ENCODE results near the gene ZNF888. TPM values are rescaled to one million over a fixed set of nuclear protein-coding genes. Genes with fewer than 3 reads are reported as not detected.

Gene ZNF888
- total and polyA plus RNA-seq, 2 experiments from 2014 or later = 2.3 to 8.3 TPM

- TF ChIP-seq, protein P1, sequence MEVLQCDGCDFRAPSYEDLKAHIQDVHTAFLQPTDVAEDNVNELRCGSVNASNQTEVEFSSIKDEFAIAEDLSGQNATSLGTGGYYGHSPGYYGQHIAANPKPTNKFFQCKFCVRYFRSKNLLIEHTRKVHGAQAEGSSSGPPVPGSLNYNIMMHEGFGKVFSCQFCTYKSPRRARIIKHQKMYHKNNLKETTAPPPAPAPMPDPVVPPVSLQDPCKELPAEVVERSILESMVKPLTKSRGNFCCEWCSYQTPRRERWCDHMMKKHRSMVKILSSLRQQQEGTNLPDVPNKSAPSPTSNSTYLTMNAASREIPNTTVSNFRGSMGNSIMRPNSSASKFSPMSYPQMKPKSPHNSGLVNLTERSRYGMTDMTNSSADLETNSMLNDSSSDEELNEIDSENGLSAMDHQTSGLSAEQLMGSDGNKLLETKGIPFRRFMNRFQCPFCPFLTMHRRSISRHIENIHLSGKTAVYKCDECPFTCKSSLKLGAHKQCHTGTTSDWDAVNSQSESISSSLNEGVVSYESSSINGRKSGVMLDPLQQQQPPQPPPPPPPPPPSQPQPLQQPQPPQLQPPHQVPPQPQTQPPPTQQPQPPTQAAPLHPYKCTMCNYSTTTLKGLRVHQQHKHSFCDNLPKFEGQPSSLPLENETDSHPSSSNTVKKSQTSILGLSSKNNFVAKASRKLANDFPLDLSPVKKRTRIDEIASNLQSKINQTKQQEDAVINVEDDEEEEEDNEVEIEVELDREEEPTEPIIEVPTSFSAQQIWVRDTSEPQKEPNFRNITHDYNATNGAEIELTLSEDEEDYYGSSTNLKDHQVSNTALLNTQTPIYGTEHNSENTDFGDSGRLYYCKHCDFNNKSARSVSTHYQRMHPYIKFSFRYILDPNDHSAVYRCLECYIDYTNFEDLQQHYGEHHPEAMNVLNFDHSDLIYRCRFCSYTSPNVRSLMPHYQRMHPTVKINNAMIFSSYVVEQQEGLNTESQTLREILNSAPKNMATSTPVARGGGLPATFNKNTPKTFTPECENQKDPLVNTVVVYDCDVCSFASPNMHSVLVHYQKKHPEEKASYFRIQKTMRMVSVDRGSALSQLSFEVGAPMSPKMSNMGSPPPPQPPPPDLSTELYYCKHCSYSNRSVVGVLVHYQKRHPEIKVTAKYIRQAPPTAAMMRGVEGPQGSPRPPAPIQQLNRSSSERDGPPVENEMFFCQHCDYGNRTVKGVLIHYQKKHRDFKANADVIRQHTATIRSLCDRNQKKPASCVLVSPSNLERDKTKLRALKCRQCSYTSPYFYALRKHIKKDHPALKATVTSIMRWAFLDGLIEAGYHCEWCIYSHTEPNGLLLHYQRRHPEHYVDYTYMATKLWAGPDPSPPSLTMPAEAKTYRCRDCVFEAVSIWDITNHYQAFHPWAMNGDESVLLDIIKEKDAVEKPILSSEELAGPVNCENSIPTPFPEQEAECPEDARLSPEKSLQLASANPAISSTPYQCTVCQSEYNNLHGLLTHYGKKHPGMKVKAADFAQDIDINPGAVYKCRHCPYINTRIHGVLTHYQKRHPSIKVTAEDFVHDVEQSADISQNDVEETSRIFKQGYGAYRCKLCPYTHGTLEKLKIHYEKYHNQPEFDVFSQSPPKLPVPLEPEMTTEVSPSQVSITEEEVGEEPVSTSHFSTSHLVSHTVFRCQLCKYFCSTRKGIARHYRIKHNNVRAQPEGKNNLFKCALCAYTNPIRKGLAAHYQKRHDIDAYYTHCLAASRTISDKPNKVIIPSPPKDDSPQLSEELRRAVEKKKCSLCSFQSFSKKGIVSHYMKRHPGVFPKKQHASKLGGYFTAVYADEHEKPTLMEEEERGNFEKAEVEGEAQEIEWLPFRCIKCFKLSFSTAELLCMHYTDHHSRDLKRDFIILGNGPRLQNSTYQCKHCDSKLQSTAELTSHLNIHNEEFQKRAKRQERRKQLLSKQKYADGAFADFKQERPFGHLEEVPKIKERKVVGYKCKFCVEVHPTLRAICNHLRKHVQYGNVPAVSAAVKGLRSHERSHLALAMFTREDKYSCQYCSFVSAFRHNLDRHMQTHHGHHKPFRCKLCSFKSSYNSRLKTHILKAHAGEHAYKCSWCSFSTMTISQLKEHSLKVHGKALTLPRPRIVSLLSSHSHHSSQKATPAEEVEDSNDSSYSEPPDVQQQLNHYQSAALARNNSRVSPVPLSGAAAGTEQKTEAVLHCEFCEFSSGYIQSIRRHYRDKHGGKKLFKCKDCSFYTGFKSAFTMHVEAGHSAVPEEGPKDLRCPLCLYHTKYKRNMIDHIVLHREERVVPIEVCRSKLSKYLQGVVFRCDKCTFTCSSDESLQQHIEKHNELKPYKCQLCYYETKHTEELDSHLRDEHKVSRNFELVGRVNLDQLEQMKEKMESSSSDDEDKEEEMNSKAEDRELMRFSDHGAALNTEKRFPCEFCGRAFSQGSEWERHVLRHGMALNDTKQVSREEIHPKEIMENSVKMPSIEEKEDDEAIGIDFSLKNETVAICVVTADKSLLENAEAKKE (CRISPR knock-in tag; IDR thresholded peaks at IDR 0.05) = no peak
- peak; percentile 82 for TF ChIP-seq POLR2AphosphoS5 (IDR thresholded peaks at IDR 0.05; ENCODE audit: low read depth)
These were observed 19.3 kb upstream of the ZNF888 start (continued) for GRCh38 chr19:52942386-52943133.

- Histone ChIP-seq H3K9me2 (ENCODE audit: insufficient read depth) (no peaks in the 10 kb centered on the region), H3K4me3 (peak overlapping the region; percentile 97), H3K36me3 (ENCODE audit: insufficient read depth) (no peaks in the 10 kb centered on the region), H2AFZ (peak overlapping the region; percentile 94), H3F3A (replicated peaks; ENCODE audit: low read depth) (peaks cover 10% of the 10 kb centered on the region), H3K27ac (ENCODE audit: low read depth) (peak overlapping the region; percentile 74; the same call in 1 of the 2 replicates), H3K4me1 (ENCODE audit: insufficient read depth) (peaks cover 33% of the 10 kb centered on the region), H3K4me2 (peak overlapping the region; percentile 96), H3K79me2 (replicated peaks; ENCODE audit: insufficient read depth) (peaks cover 39% of the 10 kb centered on the region), H4K20me1 (replicated peaks; ENCODE audit: insufficient read depth) (peaks cover 8% of the 10 kb centered on the region), H3K27me3 (ENCODE audit: insufficient read depth) (no peaks in the 10 kb centered on the region)
- Mint-ChIP-seq H3K4me3 (peak overlapping the region; percentile 89), H3K9me3 (peaks cover 11% of the 10 kb centered on the region; the same call in 2 of the 3 replicates), H3K36me3 (ENCODE audit: low read depth) (peaks cover 16% of the 10 kb centered on the region; the same call in 2 of the 3 replicates), H3K27me3 (ENCODE audit: insufficient read depth, low read depth, poor library complexity) (peaks cover 10% of the 10 kb centered on the region), H3K4me1 (peaks cover 41% of the 10 kb centered on the region), H3K27ac (peak overlapping the region; percentile 97)
- DNase-seq (ENCODE audit: low spot score) = peak; percentile 65
- ATAC-seq = peak; percentile 32
- TF ChIP-seq JUNB (IDR thresholded peaks at IDR 0.05; ENCODE audit: unreplicated experiment) = no peak
- TF ChIP-seq ZNF114 (CRISPR knock-in tag; IDR thresholded peaks at IDR 0.05) = no peak
- no peak for TF ChIP-seq REST (IDR thresholded peaks at IDR 0.05; ENCODE audit: unreplicated experiment)
- no peak for TF ChIP-seq NANOG (IDR thresholded peaks at IDR 0.05; ENCODE audit: borderline replicate concordance)
- TF ChIP-seq, protein P2, sequence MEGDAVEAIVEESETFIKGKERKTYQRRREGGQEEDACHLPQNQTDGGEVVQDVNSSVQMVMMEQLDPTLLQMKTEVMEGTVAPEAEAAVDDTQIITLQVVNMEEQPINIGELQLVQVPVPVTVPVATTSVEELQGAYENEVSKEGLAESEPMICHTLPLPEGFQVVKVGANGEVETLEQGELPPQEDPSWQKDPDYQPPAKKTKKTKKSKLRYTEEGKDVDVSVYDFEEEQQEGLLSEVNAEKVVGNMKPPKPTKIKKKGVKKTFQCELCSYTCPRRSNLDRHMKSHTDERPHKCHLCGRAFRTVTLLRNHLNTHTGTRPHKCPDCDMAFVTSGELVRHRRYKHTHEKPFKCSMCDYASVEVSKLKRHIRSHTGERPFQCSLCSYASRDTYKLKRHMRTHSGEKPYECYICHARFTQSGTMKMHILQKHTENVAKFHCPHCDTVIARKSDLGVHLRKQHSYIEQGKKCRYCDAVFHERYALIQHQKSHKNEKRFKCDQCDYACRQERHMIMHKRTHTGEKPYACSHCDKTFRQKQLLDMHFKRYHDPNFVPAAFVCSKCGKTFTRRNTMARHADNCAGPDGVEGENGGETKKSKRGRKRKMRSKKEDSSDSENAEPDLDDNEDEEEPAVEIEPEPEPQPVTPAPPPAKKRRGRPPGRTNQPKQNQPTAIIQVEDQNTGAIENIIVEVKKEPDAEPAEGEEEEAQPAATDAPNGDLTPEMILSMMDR (conservative IDR thresholded peaks at IDR 0.05; ENCODE audit: low read depth in 2 of 2) = no peak
- TF ChIP-seq EZH2phosphoT487 (IDR thresholded peaks at IDR 0.05; ENCODE audit: unreplicated experiment) = no peak
- TF ChIP-seq ETS1 (IDR thresholded peaks at IDR 0.05) = no peak
These were observed 18.7 kb upstream of the ZNF888 start for GRCh38 chr19:52941941-52942385.

Measured in GM23338 (cell line).